ENCODE results near the gene MKRN2.

The MKRN2 gene

DNA sequence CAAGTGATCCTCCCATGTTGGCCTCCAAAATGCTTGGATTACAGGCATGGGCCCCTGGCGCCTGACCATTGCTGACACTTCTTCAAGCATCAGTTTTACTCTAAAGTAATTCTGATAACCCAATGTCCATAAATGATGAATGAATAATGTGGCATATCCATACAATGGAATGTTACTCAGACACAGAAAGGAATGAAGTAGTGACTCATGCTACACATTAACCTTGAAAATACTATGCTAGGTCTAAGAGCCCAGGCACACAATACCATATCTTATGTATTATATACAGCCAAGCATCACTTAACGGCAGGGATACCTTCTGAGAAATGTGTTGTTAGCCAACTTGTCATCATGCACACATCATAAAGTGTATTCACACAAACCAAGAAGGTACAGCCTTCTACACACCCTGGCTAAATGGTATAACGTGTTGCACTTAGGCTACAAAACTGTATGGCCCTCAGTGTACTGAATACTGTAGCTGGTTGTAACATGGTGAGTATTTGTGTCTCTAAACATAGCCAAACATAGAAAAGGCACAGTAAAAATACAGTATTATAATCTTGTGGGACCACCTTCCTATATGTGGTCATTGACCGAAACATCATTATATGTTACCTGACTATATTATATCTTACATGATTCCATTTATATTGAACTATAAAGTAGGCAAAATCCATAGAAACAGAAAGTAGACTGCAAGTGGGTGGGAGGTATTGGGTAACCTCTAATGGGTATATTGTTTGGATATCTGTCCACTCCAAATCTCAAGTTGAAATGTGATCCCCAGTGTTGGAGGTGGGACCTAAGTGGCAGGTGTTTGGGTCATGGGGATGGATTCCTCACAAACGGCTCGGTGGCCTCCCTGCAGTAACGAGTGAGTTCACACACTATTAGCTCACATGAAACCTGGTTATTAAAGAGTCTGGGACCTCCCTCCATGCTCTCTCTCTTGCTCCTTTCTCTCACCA lies 31.4 kb downstream of the MKRN2 start:
- Histone ChIP-seq H3K9me3 (ENCODE audit: insufficient read depth, low read depth, low read length) (no peaks in the 10 kb centered on the region), H3K27me3 (ENCODE audit: insufficient read depth, low read length) (no peaks in the 10 kb centered on the region), H3K4me1 (ENCODE audit: insufficient read depth, low read length) (no peaks in the 10 kb centered on the region), H3K4me3 (ENCODE audit: low read length) (no peak overlapping the region), H3K9ac (ENCODE audit: low read depth, low read length) (no peak overlapping the region), H3K36me3 (ENCODE audit: insufficient read depth, low read length) (peaks cover 86% of the 10 kb centered on the region), H3K27ac (ENCODE audit: low read depth, low read length) (no peak overlapping the region)
- WGBS, result 95% methylated on average over 5 of the region's 7 CpGs

DNA sequence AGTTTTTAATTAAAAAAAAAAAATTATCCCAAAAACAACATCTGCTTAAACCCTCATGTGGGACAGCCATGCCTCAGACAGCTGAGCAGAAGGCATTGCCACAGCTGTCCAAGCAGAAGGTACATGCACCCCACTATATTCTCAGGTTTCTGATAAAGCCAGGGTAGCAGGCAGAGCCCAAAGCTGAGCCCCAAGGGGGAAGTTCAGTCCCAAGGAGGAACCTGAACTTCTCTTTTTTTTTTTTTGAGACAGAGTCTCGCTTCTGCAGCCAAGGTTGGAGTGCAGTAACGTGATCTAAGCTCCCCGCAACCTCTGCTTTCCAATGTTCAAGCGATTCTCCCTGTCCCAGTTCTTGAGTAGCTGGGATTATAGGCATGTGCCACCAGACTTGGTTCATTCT lies 33.2 kb downstream of the MKRN2 start:
- no peak overlapping the region for H3K9ac ChIP-seq (ENCODE audit: low read depth, low read length)
- no peak overlapping the region for H3K4me3 ChIP-seq (ENCODE audit: low read length)
- no peaks in the 10 kb centered on the region for H3K4me1 ChIP-seq (ENCODE audit: insufficient read depth, low read length)
- 100% methylated on average over 2 of the region's 4 CpGs for WGBS
- H3K27me3 ChIP-seq (ENCODE audit: insufficient read depth, low read length), result no peaks in the 10 kb centered on the region
- no peak overlapping the region for H3K27ac ChIP-seq (ENCODE audit: low read depth, low read length)
- peaks cover 86% of the 10 kb centered on the region for H3K36me3 ChIP-seq (ENCODE audit: insufficient read depth, low read length)
- no peaks in the 10 kb centered on the region for H3K9me3 ChIP-seq (ENCODE audit: insufficient read depth, low read depth, low read length)

DNA sequence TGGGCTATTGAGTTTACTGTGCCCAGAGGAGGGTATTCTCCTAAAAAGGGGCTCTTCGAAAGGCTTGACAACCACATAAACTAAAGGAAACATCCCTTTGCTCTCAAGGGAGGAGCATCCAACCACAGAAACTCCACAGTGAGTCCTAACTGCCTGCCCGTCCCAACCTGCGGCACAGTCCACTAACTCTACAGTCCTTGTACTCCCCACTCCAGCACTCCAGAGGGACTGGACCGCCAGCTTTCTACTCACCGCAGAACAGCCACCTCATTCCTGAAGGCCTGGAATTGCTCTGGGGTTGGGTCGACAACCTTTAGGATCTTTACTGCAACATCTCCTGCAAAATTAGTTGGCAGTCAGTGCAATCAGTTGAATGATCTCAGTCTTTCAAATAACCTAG lies 34.6 kb downstream of the MKRN2 start:
- Histone ChIP-seq H3K9me3 (ENCODE audit: insufficient read depth, low read depth, low read length) (no peaks in the 10 kb centered on the region), H3K27me3 (ENCODE audit: insufficient read depth, low read length) (no peaks in the 10 kb centered on the region), H3K36me3 (ENCODE audit: insufficient read depth, low read length) (peaks cover 85% of the 10 kb centered on the region), H3K4me3 (ENCODE audit: low read length) (no peak overlapping the region), H3K4me1 (ENCODE audit: insufficient read depth, low read length) (no peaks in the 10 kb centered on the region), H3K9ac (ENCODE audit: low read depth, low read length) (no peak overlapping the region), H3K27ac (ENCODE audit: low read depth, low read length) (no peak overlapping the region)
- 98% methylated on average over 6 of the region's 6 CpGs for WGBS

DNA sequence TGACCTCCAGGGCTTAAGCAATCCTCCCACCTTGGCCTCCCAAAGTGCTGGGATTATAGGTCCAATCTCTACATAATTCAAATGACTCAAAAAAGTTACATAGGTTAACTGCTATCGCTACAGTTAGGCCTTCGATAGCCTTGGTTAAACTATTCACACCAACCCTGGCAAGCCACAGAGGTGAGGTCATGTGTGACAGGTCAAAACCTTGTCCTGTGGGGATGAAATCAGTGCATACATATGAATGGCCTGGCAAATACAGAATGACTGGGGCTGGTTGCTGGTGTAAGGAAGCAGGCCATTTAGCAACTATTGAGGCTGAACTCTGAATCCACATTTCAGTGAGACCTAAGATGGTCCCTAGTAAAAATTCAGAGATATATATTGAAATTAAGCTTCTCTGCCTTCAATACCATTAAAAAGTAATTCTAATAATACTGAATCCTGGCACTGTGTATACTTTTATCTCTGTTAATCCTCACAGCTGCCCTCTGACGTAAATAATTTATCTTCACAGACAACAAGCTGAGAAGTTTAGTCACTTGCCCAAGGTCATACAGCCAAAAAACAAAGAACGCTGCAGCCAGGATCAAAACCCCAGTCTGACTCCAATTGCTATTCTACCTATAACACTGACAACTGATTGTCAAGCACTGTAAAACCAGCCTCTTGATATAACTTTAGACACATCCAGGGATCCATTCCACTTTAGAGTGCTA lies 35.3 kb downstream of the MKRN2 start:
- Histone ChIP-seq H3K27ac (ENCODE audit: low read depth, low read length) (no peak overlapping the region), H3K9ac (ENCODE audit: low read depth, low read length) (no peak overlapping the region), H3K27me3 (ENCODE audit: insufficient read depth, low read length) (no peaks in the 10 kb centered on the region), H3K9me3 (ENCODE audit: insufficient read depth, low read depth, low read length) (no peaks in the 10 kb centered on the region), H3K4me1 (ENCODE audit: insufficient read depth, low read length) (no peaks in the 10 kb centered on the region), H3K4me3 (ENCODE audit: low read length) (no peak overlapping the region), H3K36me3 (ENCODE audit: insufficient read depth, low read length) (peaks cover 85% of the 10 kb centered on the region)
- WGBS, result 96% methylated on average over 4 of the region's 4 CpGs

DNA sequence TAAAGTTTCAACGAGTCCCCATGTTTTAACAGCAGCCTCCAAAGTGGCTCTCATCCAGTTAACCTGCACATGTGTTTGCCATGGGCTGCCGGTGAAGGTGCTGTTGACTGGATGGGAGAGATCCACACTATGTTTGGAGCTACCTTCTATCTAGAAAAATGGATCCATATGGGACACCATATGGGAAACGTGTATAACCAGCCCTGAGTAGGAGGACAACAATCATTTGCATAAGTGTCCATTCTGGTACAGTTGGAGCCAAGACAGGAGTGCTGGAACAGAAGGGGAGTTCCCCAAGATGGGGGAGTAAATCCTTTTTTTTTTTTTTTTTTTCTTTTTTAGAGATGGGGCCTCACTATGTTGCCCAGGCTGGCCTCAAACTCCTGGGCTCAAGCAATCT lies 36.6 kb downstream of the MKRN2 start:
- Histone ChIP-seq H3K4me1 (ENCODE audit: insufficient read depth, low read length) (no peaks in the 10 kb centered on the region), H3K27me3 (ENCODE audit: insufficient read depth, low read length) (no peaks in the 10 kb centered on the region), H3K9ac (ENCODE audit: low read depth, low read length) (no peak overlapping the region), H3K9me3 (ENCODE audit: insufficient read depth, low read depth, low read length) (no peaks in the 10 kb centered on the region), H3K4me3 (ENCODE audit: low read length) (no peak overlapping the region), H3K27ac (ENCODE audit: low read depth, low read length) (no peak overlapping the region), H3K36me3 (ENCODE audit: insufficient read depth, low read length) (peaks cover 85% of the 10 kb centered on the region)
- WGBS, result 96% methylated on average over 3 of the region's 3 CpGs

DNA sequence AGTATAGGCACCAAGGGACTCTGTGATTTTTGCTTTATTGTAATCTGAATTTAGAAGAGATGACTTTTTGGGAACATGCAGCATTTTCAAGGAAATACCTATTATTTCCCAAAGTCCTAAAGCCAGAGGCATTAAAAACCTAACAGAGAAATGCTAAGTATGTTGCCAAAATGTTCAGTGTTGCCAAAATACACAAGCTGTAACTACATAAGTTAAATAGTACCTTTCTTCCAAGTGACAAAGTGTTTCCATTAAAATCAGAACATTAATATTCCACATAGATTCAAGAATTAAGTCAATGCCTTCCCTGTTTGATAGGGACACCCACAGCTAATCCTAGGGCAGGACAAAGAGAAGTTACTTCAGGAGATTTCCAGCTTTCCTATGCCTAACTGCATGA lies 42.0 kb downstream of the MKRN2 start:
- Histone ChIP-seq H3K9ac (ENCODE audit: low read depth, low read length) (no peak overlapping the region), H3K36me3 (ENCODE audit: insufficient read depth, low read length) (peaks cover 97% of the 10 kb centered on the region), H3K27ac (ENCODE audit: low read depth, low read length) (no peak overlapping the region), H3K27me3 (ENCODE audit: insufficient read depth, low read length) (no peaks in the 10 kb centered on the region), H3K9me3 (ENCODE audit: insufficient read depth, low read depth, low read length) (no peaks in the 10 kb centered on the region), H3K4me1 (ENCODE audit: insufficient read depth, low read length) (no peaks in the 10 kb centered on the region), H3K4me3 (ENCODE audit: low read length) (no peak overlapping the region)

DNA sequence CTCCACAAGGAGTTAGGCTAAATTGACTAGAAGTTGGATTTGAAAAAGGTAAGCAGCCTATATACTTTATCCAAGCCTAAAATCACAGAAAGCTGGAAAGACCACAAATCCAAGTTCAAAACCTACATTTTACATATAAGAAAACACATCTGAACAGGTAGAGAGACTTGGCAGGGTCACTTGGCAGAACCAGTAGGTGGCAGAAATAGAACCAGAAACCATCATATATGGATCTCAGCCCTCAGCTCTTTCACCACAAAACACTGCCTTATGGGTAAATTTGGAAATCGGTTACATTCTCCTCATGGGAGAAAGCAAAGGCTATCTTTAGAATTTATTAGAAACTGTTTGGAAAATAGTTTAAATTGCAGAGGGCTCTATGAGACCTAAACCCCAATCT lies 44.2 kb downstream of the MKRN2 start:
- Histone ChIP-seq H3K9me3 (ENCODE audit: insufficient read depth, low read depth, low read length) (no peaks in the 10 kb centered on the region), H3K9ac (ENCODE audit: low read depth, low read length) (no peak overlapping the region), H3K36me3 (ENCODE audit: insufficient read depth, low read length) (peaks cover 97% of the 10 kb centered on the region), H3K27ac (ENCODE audit: low read depth, low read length) (no peak overlapping the region), H3K4me1 (ENCODE audit: insufficient read depth, low read length) (no peaks in the 10 kb centered on the region), H3K27me3 (ENCODE audit: insufficient read depth, low read length) (no peaks in the 10 kb centered on the region), H3K4me3 (ENCODE audit: low read length) (no peak overlapping the region)
- WGBS, result 100% methylated on average over 1 of the region's 1 CpG

DNA sequence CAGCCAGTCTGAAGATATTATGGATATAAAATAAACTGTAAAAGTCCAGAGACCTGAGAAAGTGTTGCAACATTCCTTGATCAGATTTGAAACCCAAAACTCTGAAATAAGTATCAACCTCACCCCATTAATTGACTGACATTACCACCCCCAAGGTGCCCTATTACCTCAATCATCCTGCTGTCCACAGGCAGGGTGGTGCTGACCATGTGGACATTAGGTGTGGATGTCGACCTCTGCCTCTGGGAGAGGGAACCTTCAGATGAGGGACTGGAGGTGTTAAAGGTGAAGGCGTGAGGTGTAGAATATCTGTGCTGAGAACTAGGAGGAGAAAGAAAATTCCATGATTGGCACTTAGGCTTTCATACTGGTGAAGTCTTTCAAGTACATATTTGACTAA lies 47.1 kb downstream of the MKRN2 start:
- WGBS, result 93% methylated on average over 2 of the region's 2 CpGs
- no peak overlapping the region for H3K9ac ChIP-seq (ENCODE audit: low read depth, low read length)
- H3K27me3 ChIP-seq (ENCODE audit: insufficient read depth, low read length), result no peaks in the 10 kb centered on the region
- H3K27ac ChIP-seq (ENCODE audit: low read depth, low read length), result no peak overlapping the region
- H3K4me3 ChIP-seq (ENCODE audit: low read length), result no peak overlapping the region
- H3K36me3 ChIP-seq (ENCODE audit: insufficient read depth, low read length), result peaks cover 95% of the 10 kb centered on the region
- no peaks in the 10 kb centered on the region for H3K4me1 ChIP-seq (ENCODE audit: insufficient read depth, low read length)
- no peaks in the 10 kb centered on the region for H3K9me3 ChIP-seq (ENCODE audit: insufficient read depth, low read depth, low read length)

DNA sequence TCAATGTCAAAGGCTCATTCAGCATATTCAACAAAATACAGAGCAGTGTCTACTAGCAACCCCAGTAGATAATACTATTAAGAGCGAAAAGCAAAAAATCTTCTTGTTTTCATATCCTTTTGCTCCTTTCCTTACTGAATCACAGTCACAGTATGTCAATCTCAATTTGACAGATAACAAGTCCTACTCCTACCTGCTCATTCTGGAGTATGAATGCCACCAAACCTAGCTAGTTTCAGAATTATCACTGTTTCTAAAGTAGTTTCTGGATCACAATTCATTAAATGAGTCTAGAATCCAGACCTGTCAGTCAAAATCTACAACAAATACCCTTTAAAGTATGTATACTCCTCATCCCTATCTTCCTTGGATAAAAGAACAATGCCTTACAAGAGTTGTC lies 51.5 kb downstream of the MKRN2 start:
- no peaks in the 10 kb centered on the region for H3K4me1 ChIP-seq (ENCODE audit: insufficient read depth, low read length)
- no peak overlapping the region for H3K9ac ChIP-seq (ENCODE audit: low read depth, low read length)
- 100% methylated on average over 1 of the region's 1 CpG for WGBS
- H3K27me3 ChIP-seq (ENCODE audit: insufficient read depth, low read length), result no peaks in the 10 kb centered on the region
- H3K36me3 ChIP-seq (ENCODE audit: insufficient read depth, low read length), result peaks cover 81% of the 10 kb centered on the region
- H3K9me3 ChIP-seq (ENCODE audit: insufficient read depth, low read depth, low read length), result no peaks in the 10 kb centered on the region
- no peak overlapping the region for H3K4me3 ChIP-seq (ENCODE audit: low read length)
- no peak overlapping the region for H3K27ac ChIP-seq (ENCODE audit: low read depth, low read length)

DNA sequence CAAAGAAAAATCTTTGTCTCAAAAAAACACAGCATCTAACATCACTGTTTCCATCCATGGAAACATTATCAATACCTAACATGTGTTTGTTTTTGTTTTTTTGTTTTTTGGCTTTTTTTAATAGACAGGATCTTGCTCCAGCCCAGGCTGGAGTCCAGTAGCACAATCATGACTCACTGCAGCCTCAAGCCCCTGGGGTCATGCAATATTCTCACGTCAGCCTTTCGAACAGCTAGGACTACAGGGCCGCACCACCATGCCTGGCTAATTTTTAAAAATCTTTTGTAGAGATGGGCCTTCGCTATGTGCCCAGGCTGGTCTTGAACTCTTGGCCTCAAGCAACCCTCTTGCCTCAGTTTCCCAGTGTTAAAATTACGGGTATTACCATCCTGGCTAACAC lies 54.2 kb downstream of the MKRN2 start:
- H3K36me3 ChIP-seq (ENCODE audit: insufficient read depth, low read length), result peaks cover 77% of the 10 kb centered on the region
- H3K4me3 ChIP-seq (ENCODE audit: low read length), result no peak overlapping the region
- H3K4me1 ChIP-seq (ENCODE audit: insufficient read depth, low read length), result peaks cover 6% of the 10 kb centered on the region
- H3K9me3 ChIP-seq (ENCODE audit: insufficient read depth, low read depth, low read length), result no peaks in the 10 kb centered on the region
- H3K9ac ChIP-seq (ENCODE audit: low read depth, low read length), result no peak overlapping the region
- H3K27ac ChIP-seq (ENCODE audit: low read depth, low read length), result no peak overlapping the region
- WGBS, result 81% methylated on average over 5 of the region's 5 CpGs
- H3K27me3 ChIP-seq (ENCODE audit: insufficient read depth, low read length), result no peaks in the 10 kb centered on the region

DNA sequence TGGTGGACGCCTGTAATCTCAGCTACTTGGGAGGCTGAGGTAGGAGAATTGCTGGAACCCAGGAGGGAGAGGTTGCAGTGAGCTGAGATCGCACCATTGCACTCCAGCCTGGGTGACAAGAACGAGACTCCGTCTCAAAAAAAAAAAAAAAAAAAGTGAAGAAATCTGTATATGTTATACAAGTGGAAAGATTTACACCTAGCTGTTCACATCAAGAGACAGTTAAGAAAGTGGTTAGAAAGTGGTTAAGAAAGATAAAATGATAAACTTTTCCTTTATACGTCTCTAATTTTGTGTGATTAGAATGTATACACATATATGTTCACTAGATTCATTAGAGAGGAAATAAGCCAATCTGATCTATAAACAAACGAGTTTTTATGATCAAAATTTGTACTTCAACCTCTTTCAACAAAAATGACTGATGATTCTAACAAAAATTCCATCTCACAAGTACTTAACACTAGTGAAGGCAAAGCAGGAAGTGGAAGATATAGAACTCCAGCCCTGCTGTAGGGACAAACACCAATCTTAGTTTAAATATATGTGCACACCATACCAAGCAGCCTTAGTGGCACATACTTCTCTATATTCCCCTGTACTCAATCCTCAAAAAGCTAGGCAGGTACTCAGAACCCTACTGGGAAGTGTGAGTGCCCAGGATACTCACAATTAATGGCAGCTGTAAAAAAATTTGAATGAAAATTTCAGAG lies 55.8 kb downstream of the MKRN2 start:
- Histone ChIP-seq H3K9me3 (ENCODE audit: insufficient read depth, low read depth, low read length) (no peaks in the 10 kb centered on the region), H3K27me3 (ENCODE audit: insufficient read depth, low read length) (no peaks in the 10 kb centered on the region), H3K36me3 (ENCODE audit: insufficient read depth, low read length) (peaks cover 82% of the 10 kb centered on the region), H3K4me1 (ENCODE audit: insufficient read depth, low read length) (peaks cover 6% of the 10 kb centered on the region), H3K4me3 (ENCODE audit: low read length) (no peak overlapping the region), H3K27ac (ENCODE audit: low read depth, low read length) (no peak overlapping the region), H3K9ac (ENCODE audit: low read depth, low read length) (no peak overlapping the region)
- WGBS, result 97% methylated on average over 5 of the region's 6 CpGs

Data from HUES64 (cell line).